Neural cell (in vitro differentiated cells): ENCODE results near the gene BAG5.

Experiments
- CTCF ChIP-seq: fragments of 450-650 bp; IDR thresholded peaks from 2 replicates; pipeline ENCODE4 v1.5.1; 2014; ENCODE audit warnings: antibody characterized with exemption, mild to moderate bottlenecking, moderate library complexity; ENCODE audit not compliant: poor library complexity, severe bottlenecking
- REST ChIP-seq: IDR thresholded peaks from 2 replicates; pipeline ENCODE4 v1.6.1; 2012; ENCODE audit warnings: borderline replicate concordance

GRCh38 chr14:103543721-103544387 lies 18.6 kb downstream of the BAG5 start:
- TF ChIP-seq CTCF: no peak
- no peak for TF ChIP-seq REST
